HG03354 (cell line): ENCODE data around the gene SART3.
"Not testable (repeated sequence)": the region's sequence is repeated elsewhere in the genome, so short reads cannot be mapped to it uniquely, and the experiment has no call there.

ENCODE experiments used
- ATAC-seq: cut with Tn5 transposase; IDR thresholded peaks from one replicate; pipeline ENCODE4 v1.9.1; 2021; ENCODE audit warnings: mild to moderate bottlenecking; ENCODE audit not compliant: unreplicated experiment, poor library complexity, severe bottlenecking

Gene SART3

DNA sequence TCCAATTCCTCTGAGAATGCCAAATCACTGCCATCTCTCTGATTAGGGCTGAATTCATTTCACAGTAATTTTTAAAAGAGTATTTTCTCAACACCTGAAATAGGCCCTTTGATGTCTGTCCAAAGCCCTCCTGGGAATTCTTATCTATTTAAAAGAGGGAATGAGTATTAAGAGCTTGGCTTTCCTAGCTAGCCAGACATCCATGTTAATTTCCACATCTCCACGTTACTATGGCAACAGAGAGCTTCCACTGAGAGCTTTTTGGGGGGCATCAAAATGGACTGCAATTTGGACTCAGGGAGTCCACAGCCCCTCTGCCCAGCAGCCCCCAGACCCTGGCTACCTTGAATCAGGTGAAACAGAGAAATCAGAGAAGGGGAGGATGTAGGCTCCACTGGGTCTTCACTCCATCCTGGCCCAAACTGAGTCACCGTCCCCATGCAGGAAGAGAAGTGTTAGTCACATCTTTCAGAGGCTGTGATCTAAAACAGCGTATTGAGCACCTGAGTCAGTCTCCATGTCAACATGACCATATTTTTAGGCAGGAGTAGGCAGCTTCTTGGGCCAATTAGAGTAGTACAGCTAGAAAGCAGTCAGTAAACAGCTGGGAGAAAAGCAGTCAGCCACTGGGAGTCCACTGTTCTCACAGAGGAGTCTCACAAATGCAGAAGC, 52.9 kb downstream of the SART3 start:
- ATAC-seq: no peak

DNA sequence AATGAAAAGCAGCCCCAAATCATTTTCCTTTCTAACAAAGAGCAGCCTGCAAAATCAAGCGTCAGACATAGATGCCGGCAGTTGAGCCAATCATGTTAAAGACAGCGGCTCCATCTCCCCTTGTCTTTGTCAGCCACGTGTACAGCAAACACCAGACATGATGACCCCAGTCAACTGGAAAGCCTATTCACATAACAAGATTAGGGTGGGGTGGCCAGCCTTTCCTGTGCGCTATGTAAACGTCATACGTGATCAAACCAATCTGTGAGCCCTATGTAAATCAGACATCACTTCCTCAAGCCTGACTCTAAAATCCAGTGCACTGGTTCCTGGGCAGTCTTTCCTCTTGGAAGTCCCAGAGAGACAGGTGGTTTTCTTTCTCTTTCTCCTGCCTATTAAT, 55.8 kb downstream of the SART3 start:
- ATAC-seq: no peak

DNA sequence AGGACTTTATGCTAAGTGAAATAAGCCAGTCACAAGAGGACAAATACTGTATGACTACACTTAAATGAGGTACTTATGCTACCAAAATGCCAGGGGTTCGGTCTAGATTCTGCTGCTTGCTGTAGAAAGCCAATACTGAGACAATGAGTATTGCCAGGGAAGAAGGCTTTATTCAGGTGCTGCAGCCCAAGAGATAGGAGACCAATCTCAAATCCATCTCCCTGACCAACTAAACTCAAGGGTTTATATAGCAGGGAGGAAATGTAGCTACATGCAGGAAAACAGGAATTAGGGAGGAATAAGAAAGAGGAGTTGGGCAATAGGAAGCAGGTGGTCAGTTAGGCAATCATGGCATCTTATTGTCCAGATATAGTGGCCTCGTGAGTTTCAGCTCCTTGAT, 58.1 kb downstream of the SART3 start:
- no peak for ATAC-seq

DNA sequence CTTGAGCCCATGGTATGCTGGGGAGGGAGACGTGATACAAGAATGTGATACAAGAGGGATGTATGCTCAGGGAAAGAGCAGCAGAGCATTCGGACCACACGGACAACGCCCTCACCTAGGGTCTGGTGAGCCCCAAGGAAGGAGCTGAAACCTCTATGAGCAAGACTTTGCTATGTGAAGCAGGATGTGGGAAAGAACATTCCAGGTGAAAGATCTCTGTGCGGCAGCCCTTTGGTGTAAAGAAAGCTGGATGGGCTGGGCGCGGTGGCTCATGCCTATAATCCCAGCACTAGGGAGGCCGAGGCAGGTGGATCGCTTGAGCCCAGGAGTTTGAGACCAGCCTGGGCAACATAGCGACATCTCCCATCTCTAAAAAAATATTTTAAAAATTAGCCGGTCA, 62.8 kb downstream of the SART3 start:
- ATAC-seq: no peak

DNA sequence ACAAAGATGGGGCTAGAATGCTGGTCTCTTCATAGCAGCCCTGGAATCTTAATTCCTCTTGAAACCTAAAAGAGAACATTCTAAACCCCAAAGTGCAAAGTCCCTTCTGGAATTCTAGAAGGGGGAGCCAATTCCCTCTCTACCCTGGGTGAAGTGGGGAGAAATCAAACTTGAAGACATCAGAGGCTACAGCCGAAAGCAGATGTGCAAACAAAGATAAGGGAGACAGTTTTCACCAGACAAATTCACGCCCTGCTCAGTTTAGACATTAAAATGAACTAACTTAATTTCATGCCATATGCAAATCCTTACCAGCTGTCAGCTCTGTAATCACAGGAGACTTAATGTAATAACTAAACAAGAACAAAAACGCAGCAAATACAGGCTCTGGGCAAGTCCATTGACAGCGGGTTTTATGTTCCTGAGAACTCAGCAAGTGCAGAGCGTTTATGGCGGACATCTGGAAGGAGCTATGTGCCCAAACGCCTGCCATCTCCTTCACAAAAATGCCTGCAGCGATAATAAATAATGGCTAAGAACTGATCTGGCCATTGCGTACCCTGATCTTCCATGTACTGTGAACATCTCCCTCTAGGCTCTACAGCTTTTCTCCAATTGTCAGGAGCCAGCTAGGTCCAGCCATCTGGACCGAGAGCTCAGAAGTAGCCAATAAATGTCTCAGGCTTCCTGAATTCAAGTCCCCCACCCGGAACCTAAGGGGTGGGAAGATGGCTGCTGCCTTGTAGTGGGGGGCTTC, 65.0 kb downstream of the SART3 start:
- no peak for ATAC-seq

DNA sequence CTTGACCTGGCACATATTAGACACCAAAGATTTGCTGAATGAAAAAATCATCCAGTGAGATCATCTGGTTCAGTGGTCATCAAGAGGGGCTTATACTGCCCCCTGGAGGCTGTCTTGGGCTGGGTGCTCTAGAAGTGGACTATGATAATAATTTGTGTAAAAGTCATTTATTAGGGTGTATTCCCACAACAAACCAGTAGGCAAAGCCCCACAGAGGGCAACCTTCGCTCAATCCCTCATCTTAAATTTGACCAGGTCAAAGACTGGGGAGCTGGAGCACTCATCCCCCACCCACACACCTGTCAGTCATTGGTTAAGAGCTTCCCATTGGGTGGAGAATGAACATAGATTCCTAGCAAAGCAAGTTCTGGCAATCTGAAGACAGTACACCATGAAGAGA, 65.9 kb downstream of the SART3 start:
- ATAC-seq: no peak

DNA sequence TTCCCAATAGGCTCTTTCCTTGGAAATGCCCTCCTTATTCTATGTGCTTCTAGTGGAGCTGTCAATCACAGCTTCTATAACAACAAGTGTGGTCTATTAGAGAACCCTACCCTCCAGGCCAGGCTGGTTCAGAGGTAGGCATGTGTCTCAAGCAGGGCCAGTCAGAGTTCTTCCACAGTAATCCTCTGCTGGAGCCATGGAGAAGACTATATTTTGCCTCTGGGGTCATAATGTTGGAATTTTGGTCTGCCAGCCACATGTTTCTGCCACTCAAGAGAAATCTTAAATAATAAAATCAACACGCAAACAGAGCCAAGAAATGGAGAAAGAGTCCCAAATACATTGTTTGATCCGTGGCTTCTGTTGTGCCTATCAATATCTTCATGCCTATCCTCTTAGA, 69.7 kb downstream of the SART3 start:
- ATAC-seq: no peak

DNA sequence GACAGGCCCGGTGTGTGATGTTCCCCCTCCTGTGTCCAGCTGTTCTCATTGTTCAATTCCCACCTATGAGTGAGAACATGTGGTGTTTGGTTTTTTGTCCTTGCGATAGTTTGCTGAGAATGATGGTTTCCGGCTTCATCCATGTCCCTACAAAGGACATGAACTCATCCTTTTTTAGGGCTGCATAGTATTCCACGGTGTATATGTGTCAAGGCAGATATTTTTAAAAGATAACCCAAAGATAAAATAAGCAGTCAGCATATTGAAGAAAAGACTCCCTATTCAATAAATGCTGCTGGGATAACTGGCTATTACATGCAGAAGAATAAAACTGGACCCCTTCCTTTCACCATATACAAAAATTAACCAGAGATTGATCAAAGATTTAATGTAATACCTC, 73.9 kb downstream of the SART3 start:
- ATAC-seq: not testable (repeated sequence)

DNA sequence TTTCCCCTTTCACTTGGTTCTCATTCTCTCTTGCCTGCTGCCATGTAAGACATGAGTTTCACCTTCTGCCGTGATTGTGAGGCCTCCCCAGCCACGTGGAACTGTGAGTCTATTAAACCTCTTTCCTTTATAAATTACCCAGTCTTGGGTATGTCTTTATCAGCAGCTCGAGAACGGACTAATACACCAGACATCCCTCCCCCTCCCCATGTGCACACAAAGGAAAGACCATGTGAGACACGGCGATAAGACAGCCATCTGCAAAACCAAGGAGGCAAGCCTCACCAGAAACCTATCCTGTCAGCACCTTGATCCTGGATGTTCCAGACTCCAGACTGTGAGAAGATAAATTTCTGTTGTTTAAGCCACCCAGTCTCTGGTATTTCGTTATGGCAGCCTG, 75.6 kb downstream of the SART3 start:
- not testable (repeated sequence) for ATAC-seq

DNA sequence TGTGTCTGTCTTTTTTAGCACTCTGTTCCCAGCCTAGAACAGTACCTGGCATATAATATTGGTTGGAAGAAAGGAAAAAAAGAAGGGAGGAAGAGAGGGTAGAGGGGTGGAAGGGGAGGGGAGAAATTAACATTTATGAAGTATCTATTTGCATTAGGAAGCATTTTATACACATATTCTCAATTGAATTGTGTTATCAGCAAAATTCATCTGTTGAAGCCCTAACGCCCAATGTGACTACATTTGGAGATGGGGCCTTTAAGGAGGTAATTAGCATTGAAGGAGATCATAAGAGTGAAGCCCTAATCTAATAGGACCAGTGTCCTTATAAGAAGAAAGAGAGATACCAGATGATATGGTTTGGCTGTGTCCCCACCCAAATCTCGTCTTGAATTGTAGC, 76.1 kb downstream of the SART3 start:
- ATAC-seq: no peak

DNA sequence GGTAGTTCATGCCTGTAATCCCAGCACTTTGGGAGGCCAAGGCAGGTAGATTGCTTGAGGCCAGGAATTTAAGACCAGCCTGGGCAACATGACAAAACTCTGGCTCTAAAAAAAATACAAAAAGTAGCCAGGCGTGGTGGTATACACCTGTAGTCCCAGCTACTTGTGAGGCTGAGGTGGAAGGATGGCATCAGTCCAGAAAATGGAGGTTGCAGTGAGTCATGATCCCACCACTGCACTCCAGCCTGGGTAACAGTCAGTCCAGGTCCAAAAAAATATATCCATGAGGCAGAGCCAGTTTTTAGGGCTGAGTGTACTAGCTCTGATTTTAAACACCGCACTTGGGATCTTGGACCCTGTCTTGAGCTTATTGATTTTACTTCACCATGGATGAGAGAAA, 76.5 kb downstream of the SART3 start:
- no peak for ATAC-seq

DNA sequence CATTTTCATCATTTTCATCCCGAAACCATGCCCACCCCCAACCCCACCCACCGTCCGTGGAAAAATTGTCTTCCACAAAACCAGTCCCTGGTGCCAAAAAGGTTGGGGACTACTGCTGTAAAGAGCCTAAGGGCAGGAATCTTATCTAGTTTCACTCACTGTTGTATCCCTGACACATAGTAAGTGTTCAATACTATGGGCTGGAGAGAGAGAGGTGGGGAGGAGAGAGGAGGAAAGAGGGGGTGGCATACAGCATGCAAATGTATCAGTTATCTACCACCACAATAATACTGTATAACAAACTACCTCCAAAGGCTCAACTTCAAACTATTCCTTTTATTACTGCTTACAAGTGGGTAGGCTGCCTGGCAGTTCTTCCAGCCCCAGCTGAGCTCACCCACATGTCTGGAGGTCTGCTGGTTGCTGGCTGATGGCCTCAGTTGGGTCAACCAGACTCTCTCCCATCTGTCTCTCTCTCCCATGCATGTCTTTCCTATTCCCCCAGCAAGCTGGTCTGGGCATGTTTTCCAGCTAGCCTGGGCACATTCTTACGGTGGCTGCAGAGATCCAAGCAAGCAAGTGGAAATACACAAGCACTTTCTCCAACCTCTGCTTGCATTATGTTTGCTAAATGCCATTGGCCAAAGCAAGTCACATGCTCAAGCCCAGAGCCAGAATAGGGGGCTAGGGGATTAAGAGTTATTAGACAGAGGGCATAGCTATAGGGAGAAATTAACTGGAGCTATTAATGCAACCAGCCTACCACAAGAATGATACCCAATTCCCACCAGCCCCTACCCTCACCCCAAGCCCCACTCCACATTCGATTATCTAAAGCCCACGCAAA, 77.5 kb downstream of the SART3 start:
- no peak for ATAC-seq

DNA sequence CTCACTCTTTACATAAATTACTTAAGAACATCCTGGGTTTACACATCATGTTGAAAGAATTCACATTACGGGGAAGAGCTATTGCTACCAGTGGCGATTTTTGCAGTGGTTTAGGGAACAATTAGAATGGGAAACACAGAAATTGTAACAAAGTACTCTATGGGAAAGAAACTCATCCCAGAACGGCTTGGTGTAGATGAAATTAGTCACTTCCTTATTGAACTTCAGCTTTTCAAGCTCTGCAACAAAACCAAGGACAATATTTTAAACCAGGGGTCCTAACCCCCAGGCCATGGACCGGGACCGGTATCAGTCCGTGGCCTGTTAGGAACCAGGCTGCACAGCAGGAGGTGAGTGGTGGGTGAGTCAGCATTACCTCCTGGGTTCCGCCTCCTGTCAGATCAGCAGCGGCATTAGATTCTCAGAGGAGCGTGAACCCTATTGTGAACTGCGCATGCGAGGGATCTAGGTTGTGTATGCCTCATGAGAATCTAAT, 78.2 kb downstream of the SART3 start:
- ATAC-seq: no peak

DNA sequence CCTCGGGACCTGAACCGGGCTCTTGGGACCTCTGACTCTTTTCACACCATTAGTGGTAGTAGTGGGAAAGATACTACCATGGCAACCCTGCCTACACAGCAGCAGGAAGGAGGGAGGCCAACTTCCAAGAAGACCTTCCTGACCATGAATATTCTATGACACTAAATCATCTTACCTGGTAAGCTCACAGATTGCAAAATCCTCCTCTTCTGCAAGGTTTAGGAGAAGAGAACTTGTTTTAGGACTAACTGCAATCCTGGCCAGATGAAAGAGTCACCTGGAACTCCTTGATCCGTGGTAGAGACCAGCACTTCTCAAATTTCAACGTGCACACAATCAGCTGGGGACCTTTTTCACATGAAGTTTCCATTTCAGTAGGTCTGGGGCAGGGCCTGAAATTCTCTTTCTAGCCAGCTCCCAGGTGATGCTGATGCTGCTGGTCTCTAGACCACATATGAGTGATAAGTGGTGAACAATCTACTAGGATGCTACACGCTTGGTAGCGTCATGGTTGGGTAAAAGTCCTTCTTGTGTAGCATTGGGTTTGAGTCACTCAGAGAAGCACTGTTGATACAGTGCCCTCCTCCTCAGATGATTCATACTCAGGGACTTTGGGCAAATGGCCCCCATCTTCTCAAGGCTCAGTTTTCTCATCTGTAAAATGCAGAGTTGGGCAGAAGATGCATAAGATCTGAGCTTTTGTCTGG, 81.5 kb downstream of the SART3 start:
- no peak for ATAC-seq

DNA sequence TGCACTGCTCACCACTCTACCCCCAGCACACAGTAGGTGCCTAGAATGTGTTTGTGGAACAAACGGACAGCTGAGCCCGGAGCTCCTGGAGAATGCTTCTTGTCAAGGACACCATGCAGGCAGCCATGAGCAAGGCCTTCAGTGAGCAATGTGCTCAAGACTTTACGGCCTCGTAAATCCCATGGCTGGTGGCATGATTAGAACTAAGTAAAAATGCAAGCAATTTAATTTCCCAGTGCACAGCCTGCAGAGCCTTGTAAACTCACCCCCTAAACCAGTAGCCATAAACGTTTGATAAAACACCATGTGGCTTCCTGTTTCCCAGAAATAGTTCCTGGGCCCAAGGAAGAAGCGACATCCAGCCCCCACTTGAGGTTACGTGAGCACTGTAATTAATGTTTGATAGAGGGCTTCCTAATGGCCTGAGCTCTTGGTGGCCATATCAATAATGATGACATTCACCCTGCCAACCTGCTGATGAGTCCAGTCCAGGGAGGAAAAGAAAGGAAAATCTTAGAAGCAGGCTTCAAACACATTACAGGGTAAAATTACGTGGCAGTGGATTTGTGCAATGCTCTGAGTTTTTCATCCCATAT, 82.3 kb downstream of the SART3 start:
- no peak for ATAC-seq

DNA sequence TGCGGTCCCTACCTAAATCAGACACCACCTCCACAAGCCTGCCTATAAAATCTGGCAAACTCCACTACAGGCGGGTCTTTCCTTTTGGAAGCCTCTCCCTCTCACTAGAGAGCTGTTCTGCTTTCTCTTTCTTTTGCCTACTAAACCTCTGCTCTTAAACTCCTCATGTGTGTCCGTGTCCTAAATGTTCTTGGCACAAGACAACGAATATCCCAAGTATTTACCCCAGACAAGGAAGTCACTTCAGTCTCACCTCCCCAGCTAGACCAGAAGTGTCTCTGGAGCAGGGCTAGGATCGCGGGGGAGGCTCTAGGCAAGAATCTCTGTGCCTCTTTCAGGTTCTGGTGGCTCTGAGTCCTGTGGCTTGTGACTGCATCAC, 83.1 kb downstream of the SART3 start:
- ATAC-seq: no peak

DNA sequence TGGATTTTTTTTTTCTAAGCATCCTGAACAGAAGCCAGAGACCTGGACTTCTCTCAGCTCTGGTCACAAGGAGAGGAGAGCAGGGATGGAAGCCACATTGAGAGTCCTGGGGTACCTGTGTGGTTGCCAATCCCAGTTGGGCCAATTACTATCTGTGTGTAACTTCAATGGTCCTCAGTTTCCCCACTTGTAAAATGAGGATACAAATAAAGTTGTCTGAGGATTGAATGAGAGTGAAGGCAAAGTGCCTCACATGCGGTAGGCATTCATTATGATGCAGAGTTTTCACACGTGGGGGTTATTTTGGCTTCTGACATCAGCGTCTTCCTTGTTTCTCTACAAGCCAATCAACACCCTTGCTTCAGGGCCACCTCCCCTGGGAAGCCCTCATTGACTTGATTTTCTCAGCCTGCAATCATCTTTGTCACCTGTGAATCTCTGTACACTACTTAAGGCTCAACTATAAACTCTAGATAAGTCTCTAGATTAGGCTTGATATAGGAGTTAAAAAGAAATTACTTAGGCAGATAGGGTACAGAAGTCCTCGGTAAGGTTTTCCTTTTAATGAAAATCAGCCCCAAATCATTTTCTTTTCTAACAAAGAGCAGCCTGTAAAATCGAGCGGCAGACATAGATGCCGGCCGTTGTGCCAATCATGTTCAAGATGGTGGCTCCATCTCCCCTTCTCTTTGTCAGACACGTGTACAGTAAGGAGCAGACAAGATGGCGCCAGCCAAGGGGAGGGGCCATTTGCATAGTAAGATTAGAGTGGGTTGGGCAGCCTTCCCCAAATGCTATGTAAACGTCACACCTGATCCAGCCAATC, 83.7 kb downstream of the SART3 start:
- ATAC-seq: no peak

DNA sequence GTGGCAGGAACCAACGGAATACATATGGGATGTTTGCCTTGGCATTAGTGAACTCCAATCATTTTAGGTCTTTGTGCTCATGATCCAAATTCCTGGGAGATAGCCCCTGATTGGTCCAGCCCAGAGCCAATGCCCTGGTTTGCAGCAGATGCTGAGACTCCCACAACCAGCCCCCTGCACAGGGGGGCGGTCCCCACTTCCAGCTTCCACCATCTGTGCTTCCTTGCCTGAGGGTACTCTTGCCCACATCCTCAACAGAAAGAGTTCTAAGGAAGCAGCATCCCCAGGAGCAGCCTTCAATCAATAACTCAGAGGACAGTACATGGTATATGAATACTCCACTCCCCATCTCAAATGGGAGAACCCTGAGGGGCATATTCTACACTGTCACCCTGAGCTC, 85.6 kb downstream of the SART3 start:
- no peak for ATAC-seq
